WTC11 (cell line): ENCODE data around the gene C4orf36. TPM values are rescaled to one million over a fixed set of nuclear protein-coding genes. Genes with fewer than 3 reads are reported as not detected.

ENCODE experiments used
- ATAC-seq: fragments of 200-7000 bp; cut with Tn5 transposase; 2 replicates; pipeline ENCODE4 v1.10.0; 2021; ENCODE audit warnings: mild to moderate bottlenecking, moderate library complexity
- CTCF ChIA-PET: fragments of 300-600 bp; sonication (Branson Sonifier 250); formaldehyde crosslinking; loops from one replicate; lab custom pipeline; 2021; ENCODE audit warnings: antibody characterized with exemption; lab: Charles Lee
- POLR2A ChIA-PET: fragments of 350-600 bp; sonication (Branson Sonifier 250); formaldehyde crosslinking; loops from one replicate; lab custom pipeline; 2021; ENCODE audit warnings: antibody characterized with exemption; lab: Charles Lee
- DNase-seq: peaks from one replicate; pipeline ENCODE4 v3.0.0; 2021; ENCODE audit warnings: low spot score
- H3K27ac Mint-ChIP-seq: 2 replicates; pipeline ENCODE4 v1.8.0; 2021; ENCODE audit warnings: mixed read lengths
- H3K27me3 Mint-ChIP-seq: 2 replicates; pipeline ENCODE4 v1.8.0; 2021; ENCODE audit warnings: low read depth, mild to moderate bottlenecking, moderate library complexity, mixed read lengths
- H3K36me3 Mint-ChIP-seq: 2 replicates; pipeline ENCODE4 v1.8.0; 2021; ENCODE audit warnings: mixed read lengths
- H3K4me1 Mint-ChIP-seq: 2 replicates; pipeline ENCODE4 v1.8.0; 2022; ENCODE audit warnings: mixed read lengths
- H3K4me3 Mint-ChIP-seq: 2 replicates; pipeline ENCODE4 v1.8.0; 2021; ENCODE audit warnings: mild to moderate bottlenecking, moderate library complexity, mixed read lengths
- H3K9me3 Mint-ChIP-seq: 2 replicates; pipeline ENCODE4 v1.8.0; 2021; ENCODE audit warnings: mixed read lengths
- AFF4 ChIP-seq: sonication (generic); formaldehyde crosslinking; IDR thresholded peaks from 2 replicates; pipeline ENCODE4 v1.8.1; 2023; ENCODE audit warnings: mild to moderate bottlenecking, missing genetic modification reagents, borderline replicate concordance
- ATF2 ChIP-seq: sonication (generic); formaldehyde crosslinking; IDR thresholded peaks from 2 replicates; pipeline ENCODE4 v1.8.1; 2022; ENCODE audit warnings: low read depth, missing genetic modification reagents, borderline replicate concordance
- ATF3 ChIP-seq: sonication (generic); formaldehyde crosslinking; conservative IDR thresholded peaks from 2 replicates; pipeline ENCODE4 v1.8.1; 2022; ENCODE audit warnings: mild to moderate bottlenecking, missing genetic modification reagents
- E2F4 ChIP-seq: sonication (generic); formaldehyde crosslinking; IDR thresholded peaks from 2 replicates; pipeline ENCODE4 v1.8.1; 2022; ENCODE audit warnings: low read depth, mild to moderate bottlenecking, moderate library complexity, missing genetic modification reagents, borderline replicate concordance
- ETV6 ChIP-seq: sonication (generic); formaldehyde crosslinking; IDR thresholded peaks from 2 replicates; pipeline ENCODE4 v1.8.1; 2022; ENCODE audit warnings: mild to moderate bottlenecking, missing genetic modification reagents
- IRF2 ChIP-seq: sonication (generic); formaldehyde crosslinking; IDR thresholded peaks from 2 replicates; pipeline ENCODE4 v1.8.0; 2022; ENCODE audit warnings: low read depth, missing genetic modification reagents, borderline replicate concordance
- NR3C1 ChIP-seq: sonication (generic); formaldehyde crosslinking; conservative IDR thresholded peaks from 2 replicates; pipeline ENCODE4 v1.8.1; 2023; ENCODE audit warnings: low read depth, mild to moderate bottlenecking, missing genetic modification reagents
- PRRX2 ChIP-seq: fragments of 250-450 bp; sonication (Bioruptor Pico); IDR thresholded peaks from 2 replicates; pipeline ENCODE4 v1.8.0; 2021; ENCODE audit warnings: mild to moderate bottlenecking
- SOX15 ChIP-seq: fragments of 250-450 bp; sonication (Bioruptor Pico); IDR thresholded peaks from 2 replicates; pipeline ENCODE4 v1.9.0; 2021; ENCODE audit warnings: mild to moderate bottlenecking
- SP1 ChIP-seq: sonication (generic); formaldehyde crosslinking; conservative IDR thresholded peaks from 2 replicates; pipeline ENCODE4 v1.8.1; 2022; ENCODE audit warnings: missing genetic modification reagents
- TP53 ChIP-seq: sonication (generic); formaldehyde crosslinking; IDR thresholded peaks from 2 replicates; pipeline ENCODE4 v1.8.1; 2023; ENCODE audit warnings: mild to moderate bottlenecking, missing genetic modification reagents
- ZBTB21 ChIP-seq: sonication (generic); formaldehyde crosslinking; IDR thresholded peaks from 2 replicates; pipeline ENCODE4 v1.8.1; 2023; ENCODE audit warnings: mild to moderate bottlenecking, missing genetic modification reagents, borderline replicate concordance
- ZNF281 ChIP-seq: sonication (generic); formaldehyde crosslinking; IDR thresholded peaks from 2 replicates; pipeline ENCODE4 v1.8.0; 2023; ENCODE audit warnings: mild to moderate bottlenecking, missing genetic modification reagents
- ZNF317 ChIP-seq: sonication (generic); formaldehyde crosslinking; IDR thresholded peaks from 2 replicates; pipeline ENCODE4 v1.8.1; 2023; ENCODE audit warnings: low read depth, mild to moderate bottlenecking, moderate library complexity, missing genetic modification reagents, borderline replicate concordance
- total RNA-seq: library from RNA; stranded (reverse); gene quantifications from 3 replicates; pipeline ENCODE4 v1.2.3, GENCODE V29; 2021

The C4orf36 gene
- total RNA-seq, 1 experiment from 2014 or later, result 0.79 TPM

GRCh38 chr4:86918539-86919072 is 26.4 kb upstream of the C4orf36 start:
- no peak overlapping the region for H3K27ac Mint-ChIP-seq
- H3K36me3 Mint-ChIP-seq, result no peaks in the 10 kb centered on the region
- no peak overlapping the region for H3K4me3 Mint-ChIP-seq
- peaks cover 2% of the 10 kb centered on the region; the same call in 1 of the 2 replicates for H3K4me1 Mint-ChIP-seq
- ChIA-PET CTCF (no interaction called here), POLR2A (no interaction called here)
- peaks cover 2% of the 10 kb centered on the region; the same call in 1 of the 2 replicates for H3K27me3 Mint-ChIP-seq
- no peak for TF ChIP-seq NR3C1 (CRISPR knock-in tag)
- no peak for TF ChIP-seq AFF4 (CRISPR knock-in tag)
- TF ChIP-seq SOX15 (CRISPR knock-in tag), result no peak
- TF ChIP-seq PRRX2 (CRISPR knock-in tag), result no peak
- TF ChIP-seq ETV6 (CRISPR knock-in tag), result no peak
- TF ChIP-seq E2F4 (CRISPR knock-in tag), result no peak
- TF ChIP-seq ZNF317 (CRISPR knock-in tag), result no peak
- no peak for TF ChIP-seq ZNF281 (CRISPR knock-in tag)
- TF ChIP-seq TP53 (CRISPR knock-in tag), result no peak
- no peak for TF ChIP-seq IRF2
- no peak for TF ChIP-seq ZBTB21 (CRISPR knock-in tag)
- TF ChIP-seq ATF3, result no peak
- no peak for TF ChIP-seq ATF2 (CRISPR knock-in tag)
- no peak for TF ChIP-seq SP1
- H3K9me3 Mint-ChIP-seq, result no peaks in the 10 kb centered on the region
- ATAC-seq (no peak), DNase-seq (no peak)
